Cardiac muscle cell (in vitro differentiated cells and primary cell): Measurements from ENCODE around the gene DEDD2. TPM values are rescaled to one million over a fixed set of nuclear protein-coding genes. Genes with fewer than 3 reads are reported as not detected.

Experiments used
- DNase-seq, 2 donors: peaks; one replicate each; pipeline versions ENCODE4 v3.0.0 to v3.0.0-alpha.2; 2010 to 2017; ENCODE audit warnings: low read depth in 1 of 2, low spot score in 1 of 2
- H3K27ac ChIP-seq: fragments of 200-600 bp; sonication (generic); 2 replicates; pipeline ENCODE4 v1.5.1; 2016
- H3K27me3 ChIP-seq: fragments of 200-600 bp; sonication (generic); 2 replicates; pipeline ENCODE4 v1.6.0; 2016; ENCODE audit warnings: control low read depth
- H3K36me3 ChIP-seq: fragments of 200-600 bp; sonication (generic); 2 replicates; pipeline ENCODE4 v1.5.1; 2016; ENCODE audit warnings: control low read depth
- H3K4me1 ChIP-seq: fragments of 200-600 bp; sonication (generic); 2 replicates; pipeline ENCODE4 v1.8.1; 2017; ENCODE audit warnings: low read depth, mild to moderate bottlenecking, mixed run types
- H3K4me3 ChIP-seq: fragments of 200-600 bp; sonication (generic); 2 replicates; pipeline ENCODE4 v1.5.1; 2016; ENCODE audit warnings: mild to moderate bottlenecking
- H3K9me3 ChIP-seq: fragments of 200-600 bp; sonication (generic); 2 replicates; pipeline ENCODE4 v1.5.1; 2017; ENCODE audit warnings: low read depth, mild to moderate bottlenecking, control low read depth
- CTCF ChIP-seq: IDR thresholded peaks from 2 replicates; pipeline ENCODE4 v1.5.1; 2012; ENCODE audit warnings: low read depth, mild to moderate bottlenecking, low read length
- polyA plus RNA-seq: library from polyadenylated mRNA; unstranded; fragments of >200 nt; fragmentation: Nextera tagmentation; extraction: Ambion mirVana; gene quantifications from 2 replicates; pipeline ENCODE4 v1.2.1, GENCODE V29; 2016
- total RNA-seq: library from RNA; depleted of rRNA; stranded (reverse); fragments of >200 nt; gene quantifications from 2 replicates; pipeline ENCODE4 v1.2.3, GENCODE V29; 2016

The DEDD2 gene
- total and polyA plus RNA-seq, 2 experiments from 2014 or later, result 46.0 to 69.7 TPM

GRCh38 chr19:42248270-42249148 is 31.0 kb upstream of the DEDD2 start:
- TF ChIP-seq CTCF, result no peak
- peaks cover 26% of the 10 kb centered on the region for H3K4me1 ChIP-seq
- no peaks in the 10 kb centered on the region for H3K36me3 ChIP-seq
- peak overlapping the region; percentile 80 for H3K27ac ChIP-seq
- no peaks in the 10 kb centered on the region for H3K27me3 ChIP-seq
- no peak for DNase-seq
- H3K9me3 ChIP-seq, result no peaks in the 10 kb centered on the region
- H3K4me3 ChIP-seq, result no peak overlapping the region

- peaks cover 23% of the 10 kb centered on the region for H3K4me1 ChIP-seq
- H3K9me3 ChIP-seq, result no peaks in the 10 kb centered on the region
- no peak overlapping the region for H3K4me3 ChIP-seq
- no peak for DNase-seq
- no peaks in the 10 kb centered on the region for H3K36me3 ChIP-seq
- peak overlapping the region; percentile 80 for H3K27ac ChIP-seq
- no peak for TF ChIP-seq CTCF
- no peaks in the 10 kb centered on the region for H3K27me3 ChIP-seq
Observed at GRCh38 chr19:42247640-42248199, 30.2 kb upstream of the DEDD2 start.

GRCh38 chr19:42246922-42247639 is 29.6 kb upstream of the DEDD2 start:
- H3K4me3 ChIP-seq, result no peak overlapping the region
- no peak for DNase-seq
- peak overlapping the region; percentile 80 for H3K27ac ChIP-seq
- no peaks in the 10 kb centered on the region for H3K36me3 ChIP-seq
- no peaks in the 10 kb centered on the region for H3K9me3 ChIP-seq
- no peaks in the 10 kb centered on the region for H3K27me3 ChIP-seq
- no peak for TF ChIP-seq CTCF
- peaks cover 21% of the 10 kb centered on the region for H3K4me1 ChIP-seq

- no peaks in the 10 kb centered on the region for H3K9me3 ChIP-seq
- peaks cover 17% of the 10 kb centered on the region for H3K4me1 ChIP-seq
- H3K27me3 ChIP-seq, result no peaks in the 10 kb centered on the region
- H3K27ac ChIP-seq, result peak overlapping the region; percentile 80
- no peak overlapping the region for H3K4me3 ChIP-seq
- TF ChIP-seq CTCF, result peak; percentile 68
- peak; percentile 73 to 83 for DNase-seq
- no peaks in the 10 kb centered on the region for H3K36me3 ChIP-seq
Observed at GRCh38 chr19:42246143-42246921, 28.9 kb upstream of the DEDD2 start.

GRCh38 chr19:42245231-42245630 is 27.8 kb upstream of the DEDD2 start:
- H3K36me3 ChIP-seq, result no peaks in the 10 kb centered on the region
- no peaks in the 10 kb centered on the region for H3K9me3 ChIP-seq
- H3K27me3 ChIP-seq, result no peaks in the 10 kb centered on the region
- peak overlapping the region; percentile 7 for H3K27ac ChIP-seq
- DNase-seq, result no peak
- no peak for TF ChIP-seq CTCF
- H3K4me1 ChIP-seq, result peaks cover 12% of the 10 kb centered on the region
- no peak overlapping the region for H3K4me3 ChIP-seq
